Neural cell (in vitro differentiated cells): ENCODE measurements around the gene NALCN. TPM values are rescaled to one million over a fixed set of nuclear protein-coding genes. Genes with fewer than 3 reads are reported as not detected.

ENCODE experiments used
- H2AFZ ChIP-seq: fragments of 200-600, 300-800 bp; sonication (generic), shearing (Covaris generic); 2 replicates; pipeline ENCODE4 v1.6.0; 2014; ENCODE audit warnings: low read depth, mild to moderate bottlenecking, antibody characterized with exemption, low read length, moderate library complexity
- H3F3A ChIP-seq: fragments of 200-600 bp; shearing (Covaris generic); 2 replicates; pipeline ENCODE4 v1.6.1; 2016; ENCODE audit warnings: mild to moderate bottlenecking, moderate library complexity, mixed read lengths, antibody characterized with exemption, low read length; ENCODE audit not compliant: insufficient read depth, poor library complexity, severe bottlenecking
- H3K27ac ChIP-seq: fragments of 200-600, 300-800 bp; sonication (generic), shearing (Covaris generic); 2 replicates; pipeline ENCODE4 v1.5.1; 2014; ENCODE audit warnings: mild to moderate bottlenecking, low read length, moderate library complexity
- H3K27me3 ChIP-seq: fragments of 300-800, 200-600 bp; sonication (generic), shearing (Covaris generic); 2 replicates; pipeline ENCODE4 v1.6.0; 2014; ENCODE audit warnings: mild to moderate bottlenecking, low read depth, low read length, moderate library complexity; ENCODE audit not compliant: insufficient read depth
- H3K36me3 ChIP-seq: fragments of 300-800, 200-600 bp; sonication (generic), shearing (Covaris generic); 2 replicates; pipeline ENCODE4 v1.5.1; 2014; ENCODE audit warnings: mild to moderate bottlenecking, antibody characterized with exemption, low read length, moderate library complexity; ENCODE audit not compliant: insufficient read depth
- H3K4me2 ChIP-seq: fragments of 300-800, 200-600 bp; sonication (generic), shearing (Covaris generic); 2 replicates; pipeline ENCODE4 v1.6.0; 2014; ENCODE audit warnings: mild to moderate bottlenecking, low read length
- H3K4me3 ChIP-seq: fragments of 300-800, 200-600 bp; sonication (generic), shearing (Covaris generic); 2 replicates; pipeline ENCODE4 v1.5.1; 2014; ENCODE audit warnings: mild to moderate bottlenecking, low read length, moderate library complexity
- H3K79me2 ChIP-seq: fragments of 200-600 bp; shearing (Covaris generic); replicated peaks from 2 replicates; pipeline ENCODE4 v1.6.0; 2014; ENCODE audit warnings: mild to moderate bottlenecking, low read length, moderate library complexity; ENCODE audit not compliant: insufficient read depth
- H3K9ac ChIP-seq: fragments of 300-800, 200-600 bp; sonication (generic), shearing (Covaris generic); 2 replicates; pipeline ENCODE4 v1.6.1; 2016; ENCODE audit warnings: mild to moderate bottlenecking, low read length, mixed read lengths
- H3K9me2 ChIP-seq: fragments of 200-600 bp; shearing (Covaris generic); 2 replicates; pipeline ENCODE4 v1.6.1; 2016; ENCODE audit warnings: mild to moderate bottlenecking, low read length, mixed read lengths; ENCODE audit not compliant: insufficient read depth
- H3K9me3 ChIP-seq: fragments of 200-600, 300-800 bp; sonication (generic), shearing (Covaris generic); 2 replicates; pipeline ENCODE4 v1.6.1; 2016; ENCODE audit warnings: mild to moderate bottlenecking, mixed run types, low read length, moderate library complexity, mixed read lengths
- H4K20me1 ChIP-seq: fragments of 200-600 bp; shearing (Covaris generic); 2 replicates; pipeline ENCODE4 v1.6.1; 2016; ENCODE audit warnings: mild to moderate bottlenecking, mixed run types; ENCODE audit not compliant: insufficient read depth
- CTCF ChIP-seq: fragments of 450-650 bp; IDR thresholded peaks from 2 replicates; pipeline ENCODE4 v1.5.1; 2014; ENCODE audit warnings: antibody characterized with exemption, mild to moderate bottlenecking, moderate library complexity; ENCODE audit not compliant: poor library complexity, severe bottlenecking
- EP300 ChIP-seq: fragments of 450-650 bp; conservative IDR thresholded peaks from 2 replicates; pipeline ENCODE4 v1.6.1; 2014; ENCODE audit warnings: antibody characterized with exemption, mild to moderate bottlenecking, moderate library complexity; ENCODE audit not compliant: poor library complexity, severe bottlenecking
- EZH2 ChIP-seq: fragments of 200-600, 300-800 bp; shearing (Covaris generic), sonication (generic); IDR thresholded peaks from 2 replicates; pipeline ENCODE4 v1.6.1; 2014; ENCODE audit warnings: antibody characterized with exemption, low read length, borderline replicate concordance, mild to moderate bottlenecking; ENCODE audit not compliant: insufficient read depth, poor library complexity, severe bottlenecking
- MXI1 ChIP-seq: fragments of 450-650 bp; conservative IDR thresholded peaks from 2 replicates; pipeline ENCODE4 v1.6.1; 2014; ENCODE audit warnings: antibody characterized with exemption, mild to moderate bottlenecking; ENCODE audit not compliant: poor library complexity, severe bottlenecking
- POLR2AphosphoS5 ChIP-seq: IDR thresholded peaks from 2 replicates; pipeline ENCODE4 v1.6.1; 2012
- RAD21 ChIP-seq: fragments of 450-650 bp; conservative IDR thresholded peaks from 2 replicates; pipeline ENCODE4 v1.6.1; 2014; ENCODE audit warnings: antibody characterized with exemption, mild to moderate bottlenecking, moderate library complexity
- REST ChIP-seq: IDR thresholded peaks from 2 replicates; pipeline ENCODE4 v1.6.1; 2012; ENCODE audit warnings: borderline replicate concordance
- SMC3 ChIP-seq: fragments of 450-650 bp; conservative IDR thresholded peaks from 2 replicates; pipeline ENCODE4 v1.6.1; 2014; ENCODE audit warnings: antibody characterized with exemption, mild to moderate bottlenecking, moderate library complexity; ENCODE audit not compliant: poor library complexity
- TAF1 ChIP-seq: IDR thresholded peaks from 2 replicates; pipeline ENCODE4 v1.6.1; 2012; ENCODE audit warnings: low read depth
- polyA plus RNA-seq: library from polyadenylated mRNA; depleted of rRNA; stranded (reverse); fragments of >200 nt; gene quantifications from 2 replicates; pipeline ENCODE4 v1.2.3, GENCODE V29; 2014

NALCN gene
- polyA plus RNA-seq, 1 donor from 2014 or later = 24.1 TPM

GRCh38 chr13:101157261-101157660 is 259.0 kb downstream of the NALCN start:
- no peaks in the 10 kb centered on the region for H3K9me3 ChIP-seq
- no peaks in the 10 kb centered on the region for H3K79me2 ChIP-seq
- H3K9ac ChIP-seq = no peak overlapping the region
- H3K4me3 ChIP-seq = no peak overlapping the region
- no peak overlapping the region for H3K27ac ChIP-seq
- no peaks in the 10 kb centered on the region for H3K9me2 ChIP-seq
- H4K20me1 ChIP-seq = no peaks in the 10 kb centered on the region
- H3K36me3 ChIP-seq = no peaks in the 10 kb centered on the region
- TF ChIP-seq REST (no peak), CTCF (no peak), RAD21 (no peak), MXI1 (no peak), SMC3 (no peak), EP300 (no peak), EZH2 (no peak), POLR2AphosphoS5 (no peak), TAF1 (no peak)
- no peak overlapping the region for H3K4me2 ChIP-seq
- no peaks in the 10 kb centered on the region for H3F3A ChIP-seq
- no peaks in the 10 kb centered on the region for H3K27me3 ChIP-seq
- no peak overlapping the region for H2AFZ ChIP-seq

- H2AFZ ChIP-seq = no peak overlapping the region
- H4K20me1 ChIP-seq = no peaks in the 10 kb centered on the region
These were observed 260.4 kb downstream of the NALCN start for GRCh38 chr13:101155920-101156319.

More at GRCh38 chr13:101155920-101156319, 260.4 kb downstream of the NALCN start:
- H3K9me2 ChIP-seq = no peaks in the 10 kb centered on the region
- no peak for TF ChIP-seq POLR2AphosphoS5
- no peak for TF ChIP-seq RAD21
- TF ChIP-seq TAF1 = no peak
- TF ChIP-seq CTCF = peak; percentile 28
- H3K79me2 ChIP-seq = no peaks in the 10 kb centered on the region
- H3K36me3 ChIP-seq = no peaks in the 10 kb centered on the region
- no peak overlapping the region for H3K27ac ChIP-seq
- H3K9ac ChIP-seq = no peak overlapping the region
- H3K9me3 ChIP-seq = no peaks in the 10 kb centered on the region
- no peaks in the 10 kb centered on the region for H3K27me3 ChIP-seq
- H3K4me2 ChIP-seq = no peak overlapping the region
- no peak overlapping the region for H3K4me3 ChIP-seq
- H3F3A ChIP-seq = no peaks in the 10 kb centered on the region
